ENCODE data around the gene C4orf50. TPM values are rescaled to one million over a fixed set of nuclear protein-coding genes. Genes with fewer than 3 reads are reported as not detected.

C4orf50 gene
- total and polyA plus RNA-seq, 2 experiments from 2014 or later: 0.06 to 0.31 TPM

DNA sequence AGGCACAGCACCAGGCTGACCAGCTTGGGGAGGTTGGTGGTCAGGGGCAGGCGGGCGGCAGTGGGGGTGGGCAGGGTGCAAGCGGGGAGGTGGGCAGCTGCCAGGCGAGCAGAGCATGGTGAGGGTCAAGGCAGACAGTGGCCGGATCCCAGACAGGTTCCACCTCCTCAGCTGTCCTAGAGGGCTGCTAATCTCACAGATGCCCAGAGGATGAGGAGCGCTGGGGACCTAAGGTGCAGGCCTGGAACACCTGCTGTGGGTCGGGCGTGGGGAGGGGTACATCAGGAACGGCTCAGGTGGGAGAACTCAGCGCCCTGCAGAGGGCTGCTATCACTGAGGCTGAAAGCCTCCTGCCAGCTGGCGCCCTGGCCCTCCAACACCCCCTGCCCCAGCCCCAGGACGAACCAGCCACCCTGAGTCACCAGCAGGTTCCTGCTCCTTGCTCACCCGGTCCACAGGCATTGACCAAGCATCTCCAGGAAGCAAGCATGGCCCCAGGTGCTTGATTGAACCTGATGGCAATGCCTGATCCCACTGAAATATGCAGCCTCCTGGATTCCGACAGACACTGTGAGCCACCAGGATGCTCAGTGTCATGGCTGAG lies 28.4 kb upstream of the C4orf50 start:
- DNase-seq (ENCODE audit: low spot score) (no peak), ATAC-seq (no peak)
- Mint-ChIP-seq H3K27ac (no peak overlapping the region), H3K4me1 (peaks cover 4% of the 10 kb centered on the region; the same call in 1 of the 3 replicates), H3K9me3 (no peaks in the 10 kb centered on the region), H3K4me3 (no peak overlapping the region), H3K36me3 (ENCODE audit: low read depth) (no peaks in the 10 kb centered on the region), H3K27me3 (ENCODE audit: insufficient read depth, low read depth, poor library complexity) (no peaks in the 10 kb centered on the region)
- H3K9me2 ChIP-seq (ENCODE audit: insufficient read depth): no peaks in the 10 kb centered on the region
- no peak overlapping the region for H2AFZ ChIP-seq
- H3K36me3 ChIP-seq (ENCODE audit: insufficient read depth): no peaks in the 10 kb centered on the region
- no peak overlapping the region for H3K27ac ChIP-seq (ENCODE audit: low read depth)
- TF ChIP-seq, protein P1, sequence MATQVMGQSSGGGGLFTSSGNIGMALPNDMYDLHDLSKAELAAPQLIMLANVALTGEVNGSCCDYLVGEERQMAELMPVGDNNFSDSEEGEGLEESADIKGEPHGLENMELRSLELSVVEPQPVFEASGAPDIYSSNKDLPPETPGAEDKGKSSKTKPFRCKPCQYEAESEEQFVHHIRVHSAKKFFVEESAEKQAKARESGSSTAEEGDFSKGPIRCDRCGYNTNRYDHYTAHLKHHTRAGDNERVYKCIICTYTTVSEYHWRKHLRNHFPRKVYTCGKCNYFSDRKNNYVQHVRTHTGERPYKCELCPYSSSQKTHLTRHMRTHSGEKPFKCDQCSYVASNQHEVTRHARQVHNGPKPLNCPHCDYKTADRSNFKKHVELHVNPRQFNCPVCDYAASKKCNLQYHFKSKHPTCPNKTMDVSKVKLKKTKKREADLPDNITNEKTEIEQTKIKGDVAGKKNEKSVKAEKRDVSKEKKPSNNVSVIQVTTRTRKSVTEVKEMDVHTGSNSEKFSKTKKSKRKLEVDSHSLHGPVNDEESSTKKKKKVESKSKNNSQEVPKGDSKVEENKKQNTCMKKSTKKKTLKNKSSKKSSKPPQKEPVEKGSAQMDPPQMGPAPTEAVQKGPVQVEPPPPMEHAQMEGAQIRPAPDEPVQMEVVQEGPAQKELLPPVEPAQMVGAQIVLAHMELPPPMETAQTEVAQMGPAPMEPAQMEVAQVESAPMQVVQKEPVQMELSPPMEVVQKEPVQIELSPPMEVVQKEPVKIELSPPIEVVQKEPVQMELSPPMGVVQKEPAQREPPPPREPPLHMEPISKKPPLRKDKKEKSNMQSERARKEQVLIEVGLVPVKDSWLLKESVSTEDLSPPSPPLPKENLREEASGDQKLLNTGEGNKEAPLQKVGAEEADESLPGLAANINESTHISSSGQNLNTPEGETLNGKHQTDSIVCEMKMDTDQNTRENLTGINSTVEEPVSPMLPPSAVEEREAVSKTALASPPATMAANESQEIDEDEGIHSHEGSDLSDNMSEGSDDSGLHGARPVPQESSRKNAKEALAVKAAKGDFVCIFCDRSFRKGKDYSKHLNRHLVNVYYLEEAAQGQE (IDR thresholded peaks at IDR 0.05; ENCODE audit: unreplicated experiment): no peak
- TF ChIP-seq JUNB (IDR thresholded peaks at IDR 0.05; ENCODE audit: unreplicated experiment): no peak
- TF ChIP-seq, protein P2, sequence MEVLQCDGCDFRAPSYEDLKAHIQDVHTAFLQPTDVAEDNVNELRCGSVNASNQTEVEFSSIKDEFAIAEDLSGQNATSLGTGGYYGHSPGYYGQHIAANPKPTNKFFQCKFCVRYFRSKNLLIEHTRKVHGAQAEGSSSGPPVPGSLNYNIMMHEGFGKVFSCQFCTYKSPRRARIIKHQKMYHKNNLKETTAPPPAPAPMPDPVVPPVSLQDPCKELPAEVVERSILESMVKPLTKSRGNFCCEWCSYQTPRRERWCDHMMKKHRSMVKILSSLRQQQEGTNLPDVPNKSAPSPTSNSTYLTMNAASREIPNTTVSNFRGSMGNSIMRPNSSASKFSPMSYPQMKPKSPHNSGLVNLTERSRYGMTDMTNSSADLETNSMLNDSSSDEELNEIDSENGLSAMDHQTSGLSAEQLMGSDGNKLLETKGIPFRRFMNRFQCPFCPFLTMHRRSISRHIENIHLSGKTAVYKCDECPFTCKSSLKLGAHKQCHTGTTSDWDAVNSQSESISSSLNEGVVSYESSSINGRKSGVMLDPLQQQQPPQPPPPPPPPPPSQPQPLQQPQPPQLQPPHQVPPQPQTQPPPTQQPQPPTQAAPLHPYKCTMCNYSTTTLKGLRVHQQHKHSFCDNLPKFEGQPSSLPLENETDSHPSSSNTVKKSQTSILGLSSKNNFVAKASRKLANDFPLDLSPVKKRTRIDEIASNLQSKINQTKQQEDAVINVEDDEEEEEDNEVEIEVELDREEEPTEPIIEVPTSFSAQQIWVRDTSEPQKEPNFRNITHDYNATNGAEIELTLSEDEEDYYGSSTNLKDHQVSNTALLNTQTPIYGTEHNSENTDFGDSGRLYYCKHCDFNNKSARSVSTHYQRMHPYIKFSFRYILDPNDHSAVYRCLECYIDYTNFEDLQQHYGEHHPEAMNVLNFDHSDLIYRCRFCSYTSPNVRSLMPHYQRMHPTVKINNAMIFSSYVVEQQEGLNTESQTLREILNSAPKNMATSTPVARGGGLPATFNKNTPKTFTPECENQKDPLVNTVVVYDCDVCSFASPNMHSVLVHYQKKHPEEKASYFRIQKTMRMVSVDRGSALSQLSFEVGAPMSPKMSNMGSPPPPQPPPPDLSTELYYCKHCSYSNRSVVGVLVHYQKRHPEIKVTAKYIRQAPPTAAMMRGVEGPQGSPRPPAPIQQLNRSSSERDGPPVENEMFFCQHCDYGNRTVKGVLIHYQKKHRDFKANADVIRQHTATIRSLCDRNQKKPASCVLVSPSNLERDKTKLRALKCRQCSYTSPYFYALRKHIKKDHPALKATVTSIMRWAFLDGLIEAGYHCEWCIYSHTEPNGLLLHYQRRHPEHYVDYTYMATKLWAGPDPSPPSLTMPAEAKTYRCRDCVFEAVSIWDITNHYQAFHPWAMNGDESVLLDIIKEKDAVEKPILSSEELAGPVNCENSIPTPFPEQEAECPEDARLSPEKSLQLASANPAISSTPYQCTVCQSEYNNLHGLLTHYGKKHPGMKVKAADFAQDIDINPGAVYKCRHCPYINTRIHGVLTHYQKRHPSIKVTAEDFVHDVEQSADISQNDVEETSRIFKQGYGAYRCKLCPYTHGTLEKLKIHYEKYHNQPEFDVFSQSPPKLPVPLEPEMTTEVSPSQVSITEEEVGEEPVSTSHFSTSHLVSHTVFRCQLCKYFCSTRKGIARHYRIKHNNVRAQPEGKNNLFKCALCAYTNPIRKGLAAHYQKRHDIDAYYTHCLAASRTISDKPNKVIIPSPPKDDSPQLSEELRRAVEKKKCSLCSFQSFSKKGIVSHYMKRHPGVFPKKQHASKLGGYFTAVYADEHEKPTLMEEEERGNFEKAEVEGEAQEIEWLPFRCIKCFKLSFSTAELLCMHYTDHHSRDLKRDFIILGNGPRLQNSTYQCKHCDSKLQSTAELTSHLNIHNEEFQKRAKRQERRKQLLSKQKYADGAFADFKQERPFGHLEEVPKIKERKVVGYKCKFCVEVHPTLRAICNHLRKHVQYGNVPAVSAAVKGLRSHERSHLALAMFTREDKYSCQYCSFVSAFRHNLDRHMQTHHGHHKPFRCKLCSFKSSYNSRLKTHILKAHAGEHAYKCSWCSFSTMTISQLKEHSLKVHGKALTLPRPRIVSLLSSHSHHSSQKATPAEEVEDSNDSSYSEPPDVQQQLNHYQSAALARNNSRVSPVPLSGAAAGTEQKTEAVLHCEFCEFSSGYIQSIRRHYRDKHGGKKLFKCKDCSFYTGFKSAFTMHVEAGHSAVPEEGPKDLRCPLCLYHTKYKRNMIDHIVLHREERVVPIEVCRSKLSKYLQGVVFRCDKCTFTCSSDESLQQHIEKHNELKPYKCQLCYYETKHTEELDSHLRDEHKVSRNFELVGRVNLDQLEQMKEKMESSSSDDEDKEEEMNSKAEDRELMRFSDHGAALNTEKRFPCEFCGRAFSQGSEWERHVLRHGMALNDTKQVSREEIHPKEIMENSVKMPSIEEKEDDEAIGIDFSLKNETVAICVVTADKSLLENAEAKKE (CRISPR knock-in tag; IDR thresholded peaks at IDR 0.05): no peak
- TF ChIP-seq, protein P3, sequence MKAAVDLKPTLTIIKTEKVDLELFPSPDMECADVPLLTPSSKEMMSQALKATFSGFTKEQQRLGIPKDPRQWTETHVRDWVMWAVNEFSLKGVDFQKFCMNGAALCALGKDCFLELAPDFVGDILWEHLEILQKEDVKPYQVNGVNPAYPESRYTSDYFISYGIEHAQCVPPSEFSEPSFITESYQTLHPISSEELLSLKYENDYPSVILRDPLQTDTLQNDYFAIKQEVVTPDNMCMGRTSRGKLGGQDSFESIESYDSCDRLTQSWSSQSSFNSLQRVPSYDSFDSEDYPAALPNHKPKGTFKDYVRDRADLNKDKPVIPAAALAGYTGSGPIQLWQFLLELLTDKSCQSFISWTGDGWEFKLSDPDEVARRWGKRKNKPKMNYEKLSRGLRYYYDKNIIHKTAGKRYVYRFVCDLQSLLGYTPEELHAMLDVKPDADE (IDR thresholded peaks at IDR 0.05): no peak
- no peak for TF ChIP-seq ZNF114 (CRISPR knock-in tag; IDR thresholded peaks at IDR 0.05)
- no peak for TF ChIP-seq CREB1 (CRISPR knock-in tag; IDR thresholded peaks at IDR 0.05; ENCODE audit: low read depth)
- no peak for TF ChIP-seq POLR2AphosphoS5 (IDR thresholded peaks at IDR 0.05; ENCODE audit: low read depth)
- no peak for TF ChIP-seq ZNF331 (CRISPR knock-in tag; IDR thresholded peaks at IDR 0.05; ENCODE audit: low read depth)
- H3K4me2 ChIP-seq: no peak overlapping the region
- H3K4me1 ChIP-seq (ENCODE audit: insufficient read depth): no peaks in the 10 kb centered on the region
- H3K79me2 ChIP-seq (replicated peaks; ENCODE audit: insufficient read depth): no peaks in the 10 kb centered on the region
- H4K20me1 ChIP-seq (replicated peaks; ENCODE audit: insufficient read depth): no peaks in the 10 kb centered on the region
- no peaks in the 10 kb centered on the region for H3F3A ChIP-seq (replicated peaks; ENCODE audit: low read depth)
- H3K27me3 ChIP-seq (ENCODE audit: insufficient read depth): no peaks in the 10 kb centered on the region
- H3K4me3 ChIP-seq: no peak overlapping the region

All from GM23338 (cell line).